Dedifferentiated amniotic fluid mesenchymal stem cell (primary cell): ENCODE data around the gene OR56A4.
"Not testable (repeated sequence)": the region's sequence is repeated elsewhere in the genome, so short reads cannot be mapped to it uniquely, and the experiment has no call there.

ENCODE experiments used
- DNase-seq: peaks from one replicate; pipeline ENCODE4 v3.0.0-alpha.2; 2016; ENCODE audit errors: extremely low spot score

The OR56A4 gene

GRCh38 chr11:5960704-5961320 is 45.9 kb downstream of the OR56A4 start:
- not testable (repeated sequence) for DNase-seq

- no peak for DNase-seq
Observed at GRCh38 chr11:5955586-5955985, 51.2 kb downstream of the OR56A4 start.
